SK-N-SH treated with all-trans-retinoic acid at 6 μM for 48 hours (cell line): ENCODE results near the gene FHL3.
A peak's percentile ranks its signal among the peaks of the same experiment; 100 is the strongest.

Experiments
- ATAC-seq: fragments of 200-7000 bp; cut with Tn5 transposase; 3 replicates; pipeline ENCODE4 v1.9.1; 2020; ENCODE audit warnings: mild to moderate bottlenecking, moderate library complexity
- ARNTL ChIP-seq: fragments of 450-650 bp; formaldehyde crosslinking; IDR thresholded peaks from 2 replicates; pipeline ENCODE4 v1.5.0; 2020; ENCODE audit warnings: low read depth, mild to moderate bottlenecking, moderate library complexity, borderline replicate concordance
- BACH2 ChIP-seq: fragments of 250-450 bp; sonication (Bioruptor Pico); IDR thresholded peaks from 2 replicates; pipeline ENCODE4 v1.9.0; 2021; ENCODE audit warnings: mild to moderate bottlenecking, borderline replicate concordance
- CSDC2 ChIP-seq: fragments of 250-450 bp; sonication (Bioruptor Pico); IDR thresholded peaks from 2 replicates; pipeline ENCODE4 v1.5.0; 2020; ENCODE audit warnings: mild to moderate bottlenecking, moderate library complexity
- OSR1 ChIP-seq: fragments of 250-450 bp; sonication (Bioruptor Pico); IDR thresholded peaks from 2 replicates; pipeline ENCODE4 v1.8.0; 2022; ENCODE audit warnings: moderate library complexity, mild to moderate bottlenecking, inconsistent platforms
- PPARA ChIP-seq: fragments of 250-450 bp; sonication (Bioruptor Pico); IDR thresholded peaks from 2 replicates; pipeline ENCODE4 v1.5.0; 2020; ENCODE audit warnings: mild to moderate bottlenecking, borderline replicate concordance
- SNAI2 ChIP-seq: fragments of 250-450 bp; sonication (Bioruptor Pico); IDR thresholded peaks from 2 replicates; pipeline ENCODE4 v1.5.0; 2020; ENCODE audit warnings: mild to moderate bottlenecking, moderate library complexity
- TCF4 ChIP-seq: fragments of 250-450 bp; sonication (Bioruptor Pico); IDR thresholded peaks from 2 replicates; pipeline ENCODE4 v1.8.0; 2021; ENCODE audit warnings: mild to moderate bottlenecking, moderate library complexity, borderline replicate concordance
- ZC3H10 ChIP-seq: fragments of 250-450 bp; sonication (Bioruptor Pico); IDR thresholded peaks from 2 replicates; pipeline ENCODE4 v1.5.1; 2021; ENCODE audit warnings: mild to moderate bottlenecking, moderate library complexity
- ZNF565 ChIP-seq: fragments of 450-650 bp; formaldehyde crosslinking; conservative IDR thresholded peaks from 2 replicates; pipeline ENCODE4 v1.5.0; 2020; ENCODE audit warnings: low read depth, mild to moderate bottlenecking, moderate library complexity
- ZNF70 ChIP-seq: fragments of 450-650 bp; formaldehyde crosslinking; IDR thresholded peaks from 2 replicates; pipeline ENCODE4 v1.5.0; 2020; ENCODE audit warnings: mild to moderate bottlenecking, moderate library complexity
- TF ChIP-seq, protein P1 (sequence below): fragments of 250-450 bp; sonication (Bioruptor Pico); IDR thresholded peaks from 2 replicates; pipeline ENCODE4 v1.5.1; 2020; ENCODE audit warnings: low read depth, mild to moderate bottlenecking, moderate library complexity
- TF ChIP-seq, protein P2 (sequence below): fragments of 250-450 bp; sonication (Bioruptor Pico); IDR thresholded peaks from 2 replicates; pipeline ENCODE4 v1.5.0; 2020; ENCODE audit warnings: mild to moderate bottlenecking, moderate library complexity
- TF ChIP-seq, protein P3 (sequence below): fragments of 250-450 bp; sonication (Bioruptor Pico); IDR thresholded peaks from 2 replicates; pipeline ENCODE4 v1.8.0; 2020; ENCODE audit warnings: mild to moderate bottlenecking, moderate library complexity, borderline replicate concordance
- TF ChIP-seq, protein P4 (sequence below): fragments of 250-450 bp; sonication (Bioruptor Pico); IDR thresholded peaks from 2 replicates; pipeline ENCODE4 v1.8.0; 2021; ENCODE audit warnings: low read depth, mild to moderate bottlenecking, moderate library complexity, borderline replicate concordance

The FHL3 gene

DNA sequence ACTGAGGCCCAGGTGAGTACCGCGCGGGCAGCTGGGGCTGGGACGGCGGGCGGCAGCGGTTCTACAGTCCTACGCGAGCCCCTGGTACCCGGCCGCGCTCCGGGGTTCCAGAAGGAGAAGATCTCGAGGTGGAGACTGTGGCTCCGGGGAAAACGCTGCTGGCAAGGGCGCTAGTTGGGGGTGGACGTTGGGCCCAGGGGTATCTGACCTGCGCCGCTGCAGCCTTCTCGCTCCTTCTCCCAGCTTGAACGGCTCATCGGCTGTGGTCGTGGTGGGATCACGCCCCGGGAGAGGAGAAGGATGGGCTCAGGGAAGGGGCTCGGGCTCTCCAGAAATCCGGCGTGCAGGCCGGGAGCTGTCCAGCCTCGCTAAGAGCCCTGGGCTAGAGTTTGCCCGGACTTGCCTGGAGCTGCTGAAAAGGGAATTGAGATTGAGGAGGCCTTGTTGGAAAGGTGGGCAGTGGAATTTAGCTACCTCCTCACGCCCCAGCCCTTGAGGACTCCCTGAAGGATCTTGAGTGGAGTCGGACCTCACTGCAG is 42.4 kb upstream of the FHL3 start (continued):
- TF ChIP-seq, protein P1, sequence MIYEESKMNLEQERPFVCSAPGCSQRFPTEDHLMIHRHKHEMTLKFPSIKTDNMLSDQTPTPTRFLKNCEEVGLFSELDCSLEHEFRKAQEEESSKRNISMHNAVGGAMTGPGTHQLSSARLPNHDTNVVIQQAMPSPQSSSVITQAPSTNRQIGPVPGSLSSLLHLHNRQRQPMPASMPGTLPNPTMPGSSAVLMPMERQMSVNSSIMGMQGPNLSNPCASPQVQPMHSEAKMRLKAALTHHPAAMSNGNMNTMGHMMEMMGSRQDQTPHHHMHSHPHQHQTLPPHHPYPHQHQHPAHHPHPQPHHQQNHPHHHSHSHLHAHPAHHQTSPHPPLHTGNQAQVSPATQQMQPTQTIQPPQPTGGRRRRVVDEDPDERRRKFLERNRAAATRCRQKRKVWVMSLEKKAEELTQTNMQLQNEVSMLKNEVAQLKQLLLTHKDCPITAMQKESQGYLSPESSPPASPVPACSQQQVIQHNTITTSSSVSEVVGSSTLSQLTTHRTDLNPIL (CRISPR knock-in tag), result no peak
- TF ChIP-seq, protein P2, sequence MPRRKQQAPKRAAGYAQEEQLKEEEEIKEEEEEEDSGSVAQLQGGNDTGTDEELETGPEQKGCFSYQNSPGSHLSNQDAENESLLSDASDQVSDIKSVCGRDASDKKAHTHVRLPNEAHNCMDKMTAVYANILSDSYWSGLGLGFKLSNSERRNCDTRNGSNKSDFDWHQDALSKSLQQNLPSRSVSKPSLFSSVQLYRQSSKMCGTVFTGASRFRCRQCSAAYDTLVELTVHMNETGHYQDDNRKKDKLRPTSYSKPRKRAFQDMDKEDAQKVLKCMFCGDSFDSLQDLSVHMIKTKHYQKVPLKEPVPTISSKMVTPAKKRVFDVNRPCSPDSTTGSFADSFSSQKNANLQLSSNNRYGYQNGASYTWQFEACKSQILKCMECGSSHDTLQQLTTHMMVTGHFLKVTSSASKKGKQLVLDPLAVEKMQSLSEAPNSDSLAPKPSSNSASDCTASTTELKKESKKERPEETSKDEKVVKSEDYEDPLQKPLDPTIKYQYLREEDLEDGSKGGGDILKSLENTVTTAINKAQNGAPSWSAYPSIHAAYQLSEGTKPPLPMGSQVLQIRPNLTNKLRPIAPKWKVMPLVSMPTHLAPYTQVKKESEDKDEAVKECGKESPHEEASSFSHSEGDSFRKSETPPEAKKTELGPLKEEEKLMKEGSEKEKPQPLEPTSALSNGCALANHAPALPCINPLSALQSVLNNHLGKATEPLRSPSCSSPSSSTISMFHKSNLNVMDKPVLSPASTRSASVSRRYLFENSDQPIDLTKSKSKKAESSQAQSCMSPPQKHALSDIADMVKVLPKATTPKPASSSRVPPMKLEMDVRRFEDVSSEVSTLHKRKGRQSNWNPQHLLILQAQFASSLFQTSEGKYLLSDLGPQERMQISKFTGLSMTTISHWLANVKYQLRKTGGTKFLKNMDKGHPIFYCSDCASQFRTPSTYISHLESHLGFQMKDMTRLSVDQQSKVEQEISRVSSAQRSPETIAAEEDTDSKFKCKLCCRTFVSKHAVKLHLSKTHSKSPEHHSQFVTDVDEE, result no peak
- TF ChIP-seq ZNF565 (CRISPR knock-in tag) (no peak), CSDC2 (CRISPR knock-in tag) (no peak), OSR1 (CRISPR knock-in tag) (no peak), PPARA (CRISPR knock-in tag) (no peak), TCF4 (CRISPR knock-in tag) (no peak)

DNA sequence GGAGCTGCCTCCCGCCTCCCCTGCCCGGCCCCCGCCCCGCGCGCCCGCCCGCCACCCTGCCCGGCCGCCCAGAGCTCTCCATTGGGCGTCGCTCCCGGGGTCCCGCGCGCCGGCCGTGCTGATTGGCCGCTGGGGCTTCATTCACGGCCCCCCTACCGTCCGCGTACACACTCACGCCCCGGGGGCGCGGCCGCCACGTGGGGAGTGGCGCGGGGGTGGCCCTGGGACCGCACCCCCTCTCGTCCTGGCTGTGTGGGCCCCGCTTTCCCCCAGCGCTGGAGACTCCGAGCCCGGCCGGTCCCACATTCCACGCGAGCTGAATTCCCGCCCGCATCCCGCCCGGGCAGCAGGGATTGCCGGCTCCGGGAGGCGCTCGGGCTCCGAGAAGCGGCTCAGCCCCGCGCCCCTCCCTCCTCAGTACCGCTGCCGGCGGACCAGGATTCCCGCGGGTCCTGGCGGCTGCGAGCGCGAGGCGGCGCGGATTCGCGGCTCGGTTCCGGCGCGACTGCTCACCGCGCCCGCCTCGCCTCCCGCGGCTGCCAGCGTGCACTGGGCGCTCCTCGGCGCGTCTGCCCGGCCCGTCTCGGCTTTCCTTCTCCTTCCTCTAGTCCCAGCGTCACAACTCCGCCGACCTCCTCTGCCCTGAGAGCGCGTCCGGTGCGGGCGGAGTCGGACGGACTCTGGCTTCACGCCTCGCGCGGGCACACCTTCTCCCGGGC is 41.7 kb upstream of the FHL3 start:
- peak; percentile 78 for ATAC-seq

DNA sequence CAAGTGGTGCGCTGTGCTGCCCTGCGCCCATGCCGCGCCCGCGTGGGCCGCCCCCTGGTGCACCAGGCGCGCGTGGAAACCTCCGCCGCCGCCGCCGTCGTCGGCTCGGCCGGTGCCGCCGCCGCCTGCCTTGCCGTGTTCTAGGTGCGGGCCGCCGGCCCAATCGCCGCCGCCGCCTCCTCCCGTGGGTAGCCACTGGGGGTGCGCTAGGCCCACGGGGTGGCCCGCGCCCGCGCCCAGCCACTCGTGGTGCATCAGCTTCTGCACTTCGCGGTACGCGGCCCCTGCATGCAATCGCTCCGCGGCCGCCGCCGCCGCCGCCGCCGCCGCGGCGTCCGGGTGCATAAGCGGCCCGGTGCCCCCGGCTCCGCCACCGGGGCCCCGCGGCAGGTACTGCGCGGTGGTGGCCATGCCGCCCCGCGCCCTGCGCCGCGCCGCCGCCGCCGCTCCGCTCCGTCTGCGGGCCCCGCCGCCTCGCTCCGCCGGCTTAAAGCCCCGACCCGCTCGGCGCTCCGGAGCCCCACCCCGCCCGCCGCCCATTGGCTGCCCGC is 41.1 kb upstream of the FHL3 start, which contains the start of gene POU3F1:
POU3F1 (minus strand) TSS at position 461 of the 551 bp plus-strand sequence; CDS start at position 411, 50 bp downstream.
- no peak for ATAC-seq
- TF ChIP-seq SNAI2 (CRISPR knock-in tag), result no peak
- TF ChIP-seq ARNTL (CRISPR knock-in tag), result no peak
- no peak for TF ChIP-seq BACH2 (CRISPR knock-in tag)
- TF ChIP-seq, protein P3, sequence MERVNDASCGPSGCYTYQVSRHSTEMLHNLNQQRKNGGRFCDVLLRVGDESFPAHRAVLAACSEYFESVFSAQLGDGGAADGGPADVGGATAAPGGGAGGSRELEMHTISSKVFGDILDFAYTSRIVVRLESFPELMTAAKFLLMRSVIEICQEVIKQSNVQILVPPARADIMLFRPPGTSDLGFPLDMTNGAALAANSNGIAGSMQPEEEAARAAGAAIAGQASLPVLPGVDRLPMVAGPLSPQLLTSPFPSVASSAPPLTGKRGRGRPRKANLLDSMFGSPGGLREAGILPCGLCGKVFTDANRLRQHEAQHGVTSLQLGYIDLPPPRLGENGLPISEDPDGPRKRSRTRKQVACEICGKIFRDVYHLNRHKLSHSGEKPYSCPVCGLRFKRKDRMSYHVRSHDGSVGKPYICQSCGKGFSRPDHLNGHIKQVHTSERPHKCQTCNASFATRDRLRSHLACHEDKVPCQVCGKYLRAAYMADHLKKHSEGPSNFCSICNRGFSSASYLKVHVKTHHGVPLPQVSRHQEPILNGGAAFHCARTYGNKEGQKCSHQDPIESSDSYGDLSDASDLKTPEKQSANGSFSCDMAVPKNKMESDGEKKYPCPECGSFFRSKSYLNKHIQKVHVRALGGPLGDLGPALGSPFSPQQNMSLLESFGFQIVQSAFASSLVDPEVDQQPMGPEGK, result no peak
- no peak for TF ChIP-seq CSDC2 (CRISPR knock-in tag)
- TF ChIP-seq, protein P4, sequence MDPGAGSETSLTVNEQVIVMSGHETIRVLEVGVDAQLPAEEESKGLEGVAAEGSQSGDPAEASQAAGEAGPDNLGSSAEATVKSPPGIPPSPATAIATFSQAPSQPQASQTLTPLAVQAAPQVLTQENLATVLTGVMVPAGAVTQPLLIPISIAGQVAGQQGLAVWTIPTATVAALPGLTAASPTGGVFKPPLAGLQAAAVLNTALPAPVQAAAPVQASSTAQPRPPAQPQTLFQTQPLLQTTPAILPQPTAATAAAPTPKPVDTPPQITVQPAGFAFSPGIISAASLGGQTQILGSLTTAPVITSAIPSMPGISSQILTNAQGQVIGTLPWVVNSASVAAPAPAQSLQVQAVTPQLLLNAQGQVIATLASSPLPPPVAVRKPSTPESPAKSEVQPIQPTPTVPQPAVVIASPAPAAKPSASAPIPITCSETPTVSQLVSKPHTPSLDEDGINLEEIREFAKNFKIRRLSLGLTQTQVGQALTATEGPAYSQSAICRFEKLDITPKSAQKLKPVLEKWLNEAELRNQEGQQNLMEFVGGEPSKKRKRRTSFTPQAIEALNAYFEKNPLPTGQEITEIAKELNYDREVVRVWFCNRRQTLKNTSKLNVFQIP (CRISPR knock-in tag), result no peak
- TF ChIP-seq ZNF565 (CRISPR knock-in tag), result no peak
- no peak for TF ChIP-seq ZNF70
- TF ChIP-seq, protein P2, result no peak
- no peak for TF ChIP-seq PPARA (CRISPR knock-in tag)

More for the DNA sequence above, 41.7 kb upstream of the FHL3 start:
- no peak for TF ChIP-seq ZC3H10
- TF ChIP-seq, protein P1 (CRISPR knock-in tag), result no peak
